Measurements from ENCODE around the gene ABCB4. TPM values are rescaled to one million over a fixed set of nuclear protein-coding genes. Genes with fewer than 3 reads are reported as not detected.

ABCB4 gene
- total RNA-seq, 1 experiment from 2014 or later, result not detected

GRCh38 chr7:87494454-87494853 lies 19.0 kb upstream of the ABCB4 start:
- H3K27me3 Mint-ChIP-seq (ENCODE audit: unreplicated experiment), result peaks cover 12% of the 10 kb centered on the region
- intact Hi-C loops (cut with micrococcal nuclease; ENCODE audit: unreplicated experiment), result no loop called here
- no peak for TF ChIP-seq CTCF (IDR thresholded peaks at IDR 0.05; ENCODE audit: unreplicated experiment)
- no peaks in the 10 kb centered on the region for H3K9me3 Mint-ChIP-seq (ENCODE audit: low read depth, unreplicated experiment)
- H3K27ac Mint-ChIP-seq (ENCODE audit: unreplicated experiment), result no peak overlapping the region
- no TSS peak for BruUV-seq (replicated peaks)
- CTCF ChIA-PET, result no interaction called here
- DNase-seq, result no peak
- no peak overlapping the region for H3K4me3 Mint-ChIP-seq (ENCODE audit: low read depth, unreplicated experiment)
- H3K36me3 Mint-ChIP-seq (ENCODE audit: insufficient read depth, unreplicated experiment), result no peaks in the 10 kb centered on the region
- no peaks in the 10 kb centered on the region for H3K4me1 Mint-ChIP-seq (ENCODE audit: low read depth, unreplicated experiment)

- Mint-ChIP-seq H3K27me3 (ENCODE audit: unreplicated experiment) (no peaks in the 10 kb centered on the region), H3K4me1 (ENCODE audit: low read depth, unreplicated experiment) (no peaks in the 10 kb centered on the region), H3K9me3 (ENCODE audit: low read depth, unreplicated experiment) (no peaks in the 10 kb centered on the region), H3K36me3 (ENCODE audit: insufficient read depth, unreplicated experiment) (no peaks in the 10 kb centered on the region), H3K27ac (ENCODE audit: unreplicated experiment) (no peak overlapping the region), H3K4me3 (ENCODE audit: low read depth, unreplicated experiment) (no peak overlapping the region)
- TF ChIP-seq CTCF (IDR thresholded peaks at IDR 0.05; ENCODE audit: unreplicated experiment), result no peak
- CTCF ChIA-PET, result no interaction called here
- no TSS peak for BruUV-seq (replicated peaks)
- DNase-seq, result no peak
- intact Hi-C loops (cut with micrococcal nuclease; ENCODE audit: unreplicated experiment), result no loop called here
Measured at GRCh38 chr7:87483131-87483530, 7.7 kb upstream of the ABCB4 start.

DNA sequence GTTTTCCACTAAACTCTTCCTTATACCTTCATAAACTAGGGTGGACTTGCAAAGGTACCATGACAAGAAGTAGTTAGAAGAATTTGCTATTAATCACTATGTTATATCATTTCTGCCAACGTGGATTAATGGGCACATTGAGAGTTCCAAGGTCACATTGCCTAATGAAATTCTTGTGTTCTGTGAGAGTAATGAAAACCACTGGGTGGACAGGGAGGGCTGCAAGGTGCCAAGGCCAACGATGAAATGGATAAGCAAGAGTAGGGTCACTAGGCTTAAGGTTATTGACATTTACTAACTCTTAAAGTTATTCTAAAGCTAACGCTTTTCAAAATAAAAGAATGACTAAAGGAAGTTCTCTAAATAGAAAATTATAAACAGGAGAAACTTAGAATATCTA lies 6.6 kb upstream of the ABCB4 start:
- CTCF ChIA-PET, result no interaction called here

DNA sequence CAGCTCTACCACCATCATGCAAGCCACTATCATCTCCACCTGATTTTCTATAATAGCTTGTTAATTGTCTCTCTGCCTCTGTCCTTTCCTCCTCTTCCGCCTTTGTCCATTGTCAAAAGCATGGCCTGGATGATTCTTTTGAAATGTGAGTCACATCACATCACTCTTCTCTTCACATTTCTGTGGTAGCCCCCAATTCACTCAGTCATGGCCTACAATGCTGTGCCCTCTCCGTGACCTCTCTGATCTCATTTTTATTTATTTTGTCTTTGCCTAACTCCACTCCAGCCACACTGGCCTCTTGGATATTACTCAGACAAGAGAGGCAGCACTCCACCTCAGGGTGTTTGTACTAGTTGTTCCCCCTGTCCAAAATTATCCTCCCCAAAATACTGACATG lies 4.9 kb upstream of the ABCB4 start:
- Mint-ChIP-seq H3K4me1 (ENCODE audit: low read depth, unreplicated experiment) (no peaks in the 10 kb centered on the region), H3K27ac (ENCODE audit: unreplicated experiment) (no peak overlapping the region), H3K36me3 (ENCODE audit: insufficient read depth, unreplicated experiment) (no peaks in the 10 kb centered on the region), H3K4me3 (ENCODE audit: low read depth, unreplicated experiment) (no peak overlapping the region), H3K27me3 (ENCODE audit: unreplicated experiment) (peaks cover 12% of the 10 kb centered on the region), H3K9me3 (ENCODE audit: low read depth, unreplicated experiment) (no peaks in the 10 kb centered on the region)
- no peak for DNase-seq
- CTCF ChIA-PET, result no interaction called here
- BruUV-seq (replicated peaks), result no TSS peak
- intact Hi-C loops (cut with micrococcal nuclease; ENCODE audit: unreplicated experiment), result no loop called here
- TF ChIP-seq CTCF (IDR thresholded peaks at IDR 0.05; ENCODE audit: unreplicated experiment), result no peak

More for the DNA sequence above, 6.6 kb upstream of the ABCB4 start:
- Mint-ChIP-seq H3K4me1 (ENCODE audit: low read depth, unreplicated experiment) (no peaks in the 10 kb centered on the region), H3K36me3 (ENCODE audit: insufficient read depth, unreplicated experiment) (no peaks in the 10 kb centered on the region), H3K27ac (ENCODE audit: unreplicated experiment) (no peak overlapping the region), H3K27me3 (ENCODE audit: unreplicated experiment) (no peaks in the 10 kb centered on the region), H3K9me3 (ENCODE audit: low read depth, unreplicated experiment) (no peaks in the 10 kb centered on the region), H3K4me3 (ENCODE audit: low read depth, unreplicated experiment) (no peak overlapping the region)
- no peak for DNase-seq
- intact Hi-C loops (cut with micrococcal nuclease; ENCODE audit: unreplicated experiment), result no loop called here
- TF ChIP-seq CTCF (IDR thresholded peaks at IDR 0.05; ENCODE audit: unreplicated experiment), result no peak
- no TSS peak for BruUV-seq (replicated peaks)

GRCh38 chr7:87479951-87480350 lies 4.5 kb upstream of the ABCB4 start:
- Mint-ChIP-seq H3K4me3 (ENCODE audit: low read depth, unreplicated experiment) (no peak overlapping the region), H3K27me3 (ENCODE audit: unreplicated experiment) (peaks cover 14% of the 10 kb centered on the region), H3K4me1 (ENCODE audit: low read depth, unreplicated experiment) (no peaks in the 10 kb centered on the region), H3K36me3 (ENCODE audit: insufficient read depth, unreplicated experiment) (no peaks in the 10 kb centered on the region), H3K9me3 (ENCODE audit: low read depth, unreplicated experiment) (no peaks in the 10 kb centered on the region), H3K27ac (ENCODE audit: unreplicated experiment) (no peak overlapping the region)
- intact Hi-C loops (cut with micrococcal nuclease; ENCODE audit: unreplicated experiment), result no loop called here
- BruUV-seq (replicated peaks), result no TSS peak
- CTCF ChIA-PET, result no interaction called here
- TF ChIP-seq CTCF (IDR thresholded peaks at IDR 0.05; ENCODE audit: unreplicated experiment), result no peak
- DNase-seq, result no peak

Data from Calu3 (cell line).